GM18517 (cell line): ENCODE measurements around the gene DDX50.
"Not testable (repeated sequence)": the region's sequence is repeated elsewhere in the genome, so short reads cannot be mapped to it uniquely, and the experiment has no call there.

Experiments
- ATAC-seq: cut with Tn5 transposase; IDR thresholded peaks from one replicate; pipeline ENCODE4 v1.9.1; 2021; ENCODE audit warnings: mild to moderate bottlenecking, moderate library complexity; ENCODE audit not compliant: unreplicated experiment

Gene DDX50

DNA sequence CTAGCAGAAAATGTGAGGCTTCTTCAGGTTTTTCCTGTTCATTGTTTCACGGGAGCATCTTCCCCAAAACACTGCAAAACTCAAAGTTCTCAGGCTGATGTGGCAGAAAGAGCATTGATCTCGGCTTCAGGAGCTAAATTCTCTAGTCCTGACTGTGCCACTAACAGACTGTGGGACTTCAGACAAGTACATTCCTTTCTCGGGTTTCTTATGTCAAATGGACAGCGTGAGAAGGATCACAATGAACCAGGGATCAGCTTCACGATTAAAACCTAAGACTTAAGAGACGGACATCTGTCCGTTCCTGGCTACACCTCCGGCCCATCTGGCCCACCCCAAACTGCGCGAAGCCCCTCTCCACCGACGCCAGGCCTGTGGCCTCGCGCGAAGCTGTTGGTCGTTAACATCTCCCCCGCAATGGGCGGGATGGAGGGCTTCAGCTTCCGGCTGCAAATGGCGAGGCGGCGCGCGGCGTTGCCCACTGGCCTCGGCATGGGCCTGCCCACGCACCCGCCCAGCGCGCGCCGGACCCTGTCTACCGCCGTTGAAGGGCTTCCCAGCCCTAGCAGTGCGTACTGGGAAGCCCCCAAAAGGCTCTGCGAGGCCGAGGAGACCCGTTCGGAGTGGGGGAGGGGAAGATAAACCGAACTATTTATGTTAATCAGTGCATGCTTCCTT lies 549 bp upstream of the DDX50 start:
- no peak for ATAC-seq

DNA sequence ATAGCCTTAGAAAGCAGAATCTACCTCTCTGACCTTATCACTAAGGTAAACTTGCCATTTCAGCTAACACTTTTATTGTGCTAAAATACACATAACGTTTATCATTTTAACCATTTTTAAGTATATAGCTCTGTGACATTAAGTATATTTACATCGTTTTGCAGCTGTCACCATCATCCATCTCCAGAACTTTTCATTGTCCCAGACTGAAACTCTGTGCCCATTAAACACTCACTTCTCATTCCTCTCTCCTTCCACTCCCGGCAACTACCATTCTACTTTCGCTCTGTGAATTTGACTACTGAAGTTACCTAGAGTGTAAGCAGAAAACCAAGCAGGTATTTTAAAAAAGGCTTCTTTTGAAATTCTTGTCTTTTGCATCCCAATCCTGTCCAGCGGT lies 1.3 kb downstream of the DDX50 start:
- ATAC-seq, result no peak

DNA sequence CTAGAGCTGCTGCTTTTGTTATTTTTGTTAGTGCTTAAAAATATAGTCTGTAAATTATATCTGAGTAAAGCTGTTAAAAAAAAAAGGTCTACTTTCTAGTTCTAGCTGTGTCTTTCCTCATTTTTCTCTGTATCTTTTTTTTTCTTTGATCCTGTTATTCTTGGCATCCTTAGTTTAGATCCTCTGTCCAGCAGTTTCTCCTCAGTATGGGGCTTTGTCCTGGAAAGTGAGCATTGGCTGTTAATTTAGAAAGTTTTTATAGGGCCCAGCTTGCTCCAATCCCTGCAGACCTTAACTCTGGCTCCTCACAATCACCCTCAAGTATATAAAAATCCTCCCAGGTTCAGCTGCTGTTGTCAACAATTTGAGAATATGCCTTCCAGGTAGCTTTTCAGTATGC lies 23.5 kb downstream of the DDX50 start:
- ATAC-seq, result no peak

DNA sequence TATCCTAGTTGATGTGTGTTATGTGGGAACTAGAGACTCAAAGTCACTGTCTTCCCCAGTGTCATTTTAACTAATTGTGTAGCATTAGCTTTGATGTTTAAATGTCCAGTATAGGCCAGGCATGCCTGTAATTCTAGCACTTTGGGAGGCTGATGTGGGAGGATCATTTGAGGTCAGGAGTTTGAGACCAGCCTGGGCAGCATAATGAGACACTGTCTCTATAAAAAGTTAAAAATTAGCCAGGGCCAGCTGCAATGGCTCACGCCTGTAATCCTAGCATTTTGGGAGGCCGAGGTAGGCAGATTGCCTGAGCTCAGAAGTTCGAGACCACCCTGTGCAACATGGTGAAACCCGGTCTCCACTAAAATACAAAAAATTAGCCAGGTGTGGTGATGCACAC lies 24.4 kb downstream of the DDX50 start:
- no peak for ATAC-seq

DNA sequence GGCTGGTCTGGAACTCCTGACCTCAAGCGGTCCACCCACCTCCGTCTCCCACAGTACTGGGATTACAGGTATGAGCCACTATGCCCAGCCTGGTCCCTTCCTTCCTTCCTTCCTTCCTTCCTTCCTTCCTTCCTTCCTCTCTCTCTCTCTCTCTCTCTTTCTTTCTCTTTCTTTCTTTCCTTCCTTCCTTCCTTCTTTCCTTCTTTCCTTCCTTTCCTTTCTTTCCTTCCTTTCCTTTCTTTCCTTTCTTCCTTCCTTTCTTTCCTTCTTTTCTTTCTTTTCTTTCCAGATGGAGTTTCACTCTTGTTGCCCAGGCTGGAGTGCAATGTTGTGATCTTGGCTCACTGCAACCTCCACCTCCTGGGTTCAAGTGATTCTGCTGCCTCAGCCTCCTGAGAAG lies 28.0 kb downstream of the DDX50 start:
- ATAC-seq, result not testable (repeated sequence)

DNA sequence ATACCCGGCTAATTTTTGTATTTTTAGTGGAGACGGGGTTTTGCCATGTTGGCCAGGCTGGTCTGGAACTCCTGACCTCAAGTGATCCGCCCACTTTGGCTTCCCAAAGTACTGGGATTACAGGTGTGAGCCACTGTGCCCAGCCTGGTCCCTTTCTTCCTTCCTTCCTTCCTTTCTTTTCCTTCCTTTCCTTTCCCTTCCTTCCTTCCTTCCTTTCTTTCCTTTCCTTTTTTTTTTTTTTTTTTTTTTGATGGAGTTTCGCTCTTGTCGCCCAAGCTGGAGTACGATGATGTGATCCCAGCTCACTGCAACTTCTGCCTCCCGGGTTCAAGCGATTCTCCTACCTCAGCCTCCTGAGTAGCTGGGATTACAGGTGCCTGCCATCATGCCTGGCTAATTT lies 28.8 kb downstream of the DDX50 start:
- not testable (repeated sequence) for ATAC-seq

DNA sequence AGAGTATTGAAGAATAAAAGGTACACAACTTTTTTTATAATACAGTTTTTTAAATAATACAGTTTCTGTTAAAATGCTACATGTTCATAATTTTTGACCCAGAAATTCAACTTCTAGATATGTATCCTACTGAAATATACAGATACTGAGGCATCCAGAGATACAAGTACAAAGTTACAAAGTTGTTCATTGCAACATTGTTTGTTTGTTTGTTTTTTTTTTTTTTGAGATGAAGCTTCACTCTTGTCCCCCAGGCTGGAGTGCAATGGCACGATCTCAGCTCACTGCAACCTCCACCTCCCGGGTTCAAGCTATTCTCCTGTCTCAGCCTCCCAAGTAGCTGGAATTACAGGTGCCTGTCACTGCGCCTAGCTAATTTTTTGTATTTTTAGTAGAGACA lies 31.7 kb downstream of the DDX50 start:
- ATAC-seq, result not testable (repeated sequence)

DNA sequence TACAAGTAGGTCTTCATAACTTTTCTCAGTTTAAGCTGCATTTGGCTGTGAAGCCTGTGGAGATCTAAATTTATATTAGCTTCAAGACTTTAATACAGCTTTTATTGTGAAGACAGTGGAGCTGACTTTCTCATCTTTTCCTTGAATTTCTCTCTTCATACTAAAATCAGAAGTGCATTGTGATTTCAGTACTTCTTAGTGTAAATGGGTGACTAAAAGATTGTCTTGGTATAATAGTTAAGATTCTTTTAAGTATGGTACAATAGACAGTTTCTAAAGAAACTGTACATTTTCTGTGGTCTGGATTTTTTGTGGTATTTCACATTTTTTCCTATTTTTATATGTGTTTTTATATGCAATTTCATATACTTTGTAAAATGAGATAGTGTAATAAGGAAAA lies 33.9 kb downstream of the DDX50 start:
- ATAC-seq, result no peak

DNA sequence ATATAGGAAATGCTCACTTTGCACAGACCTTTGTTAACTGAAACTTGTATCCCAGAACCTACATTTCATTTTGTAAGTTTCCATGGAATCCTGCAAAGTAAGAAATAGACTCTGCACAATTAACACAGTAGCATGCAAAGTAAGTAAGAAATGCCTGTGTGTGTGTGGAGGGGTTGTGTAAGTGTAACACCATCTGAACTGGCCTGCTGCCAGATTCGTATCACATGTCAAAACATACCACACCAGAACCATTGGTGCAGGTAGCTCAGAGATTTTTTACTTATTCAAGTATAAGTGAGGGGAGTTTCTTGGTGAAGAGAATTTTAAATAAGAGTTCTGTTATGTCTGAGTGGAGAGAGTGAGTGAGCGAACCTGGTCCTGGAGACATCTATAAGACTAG lies 37.0 kb downstream of the DDX50 start:
- no peak for ATAC-seq

DNA sequence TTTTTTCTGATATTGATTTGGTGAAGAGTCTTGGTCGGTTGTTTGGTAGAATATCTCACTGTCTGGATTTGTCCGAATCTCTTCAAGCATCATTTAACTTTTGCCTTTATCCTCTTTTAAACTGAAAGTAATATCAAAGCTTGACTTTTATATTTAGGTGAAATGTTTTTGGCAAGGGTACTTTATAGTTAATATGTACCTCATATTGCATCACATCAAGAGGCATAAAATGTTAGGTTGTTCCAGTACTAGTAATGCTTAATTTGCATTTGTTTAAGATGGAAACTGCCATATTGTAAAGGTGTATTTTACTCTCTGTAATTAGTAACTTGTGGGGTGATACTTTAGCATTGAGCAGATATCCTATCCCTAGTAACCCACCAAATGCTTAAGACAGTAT lies 37.8 kb downstream of the DDX50 start:
- no peak for ATAC-seq

DNA sequence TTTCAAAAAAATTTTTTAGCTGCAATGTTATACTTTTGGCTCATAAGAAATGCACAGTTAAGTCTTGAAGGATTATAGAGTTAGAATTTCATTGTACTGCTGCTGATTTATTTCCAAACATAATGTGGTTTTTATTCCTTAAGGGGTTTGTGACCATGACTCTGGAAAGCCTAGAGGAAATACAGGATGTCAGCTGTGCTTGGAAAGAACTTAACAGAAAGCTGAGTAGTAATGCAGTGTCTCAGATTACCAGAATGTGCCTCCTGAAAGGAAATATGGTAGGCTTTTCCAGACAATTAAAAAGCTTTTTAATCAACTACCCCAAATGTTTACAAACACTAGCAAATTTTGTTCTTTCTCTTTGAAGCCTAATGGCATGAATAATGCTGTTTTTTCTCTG lies 39.8 kb downstream of the DDX50 start:
- not testable (repeated sequence) for ATAC-seq

DNA sequence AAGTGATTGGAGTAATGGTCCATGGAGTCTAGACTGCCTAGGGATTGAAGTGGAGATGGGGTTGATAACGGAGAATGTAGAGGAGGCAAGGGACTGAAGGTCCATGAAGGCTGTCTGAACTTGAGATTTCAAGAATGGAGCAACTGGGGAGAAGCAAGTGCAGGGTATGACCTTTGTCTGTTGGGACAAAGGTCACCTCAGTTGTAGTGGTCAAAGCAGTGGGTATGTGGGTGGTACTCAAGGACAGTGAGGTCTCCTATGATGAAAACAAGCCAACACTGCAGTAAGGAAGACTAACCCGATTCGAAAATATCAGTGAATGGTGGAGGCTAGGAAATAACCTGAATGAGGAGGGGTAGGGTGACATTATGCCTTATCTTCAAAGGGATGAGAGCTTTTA lies 49.5 kb downstream of the DDX50 start:
- no peak for ATAC-seq

DNA sequence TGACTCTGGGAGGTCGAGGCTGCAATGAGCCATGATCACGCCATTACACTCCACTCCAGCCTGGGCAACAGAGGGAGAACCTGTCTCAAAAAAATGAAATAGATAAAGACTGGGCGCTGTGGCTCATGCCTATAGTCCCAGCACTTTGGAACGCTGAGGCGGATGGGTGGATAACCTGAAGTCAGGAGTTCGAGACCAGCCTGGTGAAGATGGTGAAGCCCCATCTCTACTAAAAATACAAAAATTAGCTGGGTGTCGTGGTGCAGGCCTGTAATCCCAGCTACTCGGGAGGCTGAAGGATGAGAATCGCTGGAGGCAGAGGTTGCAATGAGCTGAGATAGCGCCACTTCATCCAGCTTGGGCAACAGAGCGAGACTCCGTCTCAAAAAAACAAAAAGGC lies 53.8 kb downstream of the DDX50 start:
- ATAC-seq, result no peak

DNA sequence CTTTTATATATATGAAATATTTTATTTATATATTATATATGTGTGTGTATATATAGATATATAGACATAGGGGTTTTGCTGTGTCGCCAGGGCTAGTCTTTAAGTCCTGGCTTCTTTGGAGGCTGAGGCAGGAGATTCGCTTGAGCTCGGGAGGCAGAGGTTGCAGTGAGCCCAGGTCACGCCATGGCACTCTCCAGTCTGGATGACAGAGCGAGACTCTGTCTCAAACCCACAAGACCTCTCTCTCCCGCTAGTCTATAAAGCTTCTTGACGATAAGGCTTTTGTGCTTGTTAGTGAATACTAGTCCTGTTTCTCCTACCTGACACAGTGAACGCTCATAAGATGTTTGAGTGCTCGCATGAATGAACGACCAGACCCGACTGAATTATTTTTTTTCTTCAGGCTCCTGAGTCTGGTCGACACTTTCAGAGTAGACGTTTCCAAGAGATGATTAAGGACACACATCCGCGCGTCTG lies 54.3 kb downstream of the DDX50 start:
- peak; percentile 6 for ATAC-seq

DNA sequence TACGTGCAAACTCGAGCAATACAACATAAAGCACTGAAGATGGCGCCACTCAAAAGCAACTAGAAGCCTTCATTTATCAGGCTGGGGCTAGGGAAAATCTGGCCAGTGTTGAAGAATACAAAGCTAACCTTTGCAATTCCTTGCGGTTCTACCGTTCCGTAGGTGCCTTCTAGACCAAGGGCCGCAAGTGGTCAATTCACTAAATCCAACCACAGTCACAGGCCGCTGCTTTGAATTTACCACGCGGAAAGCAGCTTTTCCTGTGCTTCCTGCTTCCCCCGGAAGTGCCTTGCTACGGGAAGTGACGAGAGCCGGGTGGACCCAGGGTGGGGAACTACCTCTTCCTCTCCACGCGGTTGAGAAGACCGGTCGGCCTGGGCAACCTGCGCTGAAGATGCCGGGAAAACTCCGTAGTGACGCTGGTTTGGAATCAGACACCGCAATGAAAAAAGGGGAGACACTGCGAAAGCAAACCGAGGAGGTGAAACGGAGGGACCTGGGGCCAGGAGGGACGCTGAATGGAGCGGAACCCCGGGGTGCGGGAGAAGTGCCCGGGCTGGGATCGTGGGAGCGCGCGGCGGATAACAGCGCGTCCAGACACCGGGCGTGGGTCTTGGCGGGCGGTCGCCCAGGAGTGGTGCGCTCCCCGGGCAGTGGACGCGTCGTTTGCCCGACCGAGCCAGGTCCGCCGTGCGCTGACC lies 54.9 kb downstream of the DDX50 start, which contains the start of gene DDX21:
TSS of gene DDX21 (plus strand) at position 339 of the 701 bp plus-strand sequence. CDS start at position 395, 56 bp downstream.
- ATAC-seq, result peak; percentile 79

DNA sequence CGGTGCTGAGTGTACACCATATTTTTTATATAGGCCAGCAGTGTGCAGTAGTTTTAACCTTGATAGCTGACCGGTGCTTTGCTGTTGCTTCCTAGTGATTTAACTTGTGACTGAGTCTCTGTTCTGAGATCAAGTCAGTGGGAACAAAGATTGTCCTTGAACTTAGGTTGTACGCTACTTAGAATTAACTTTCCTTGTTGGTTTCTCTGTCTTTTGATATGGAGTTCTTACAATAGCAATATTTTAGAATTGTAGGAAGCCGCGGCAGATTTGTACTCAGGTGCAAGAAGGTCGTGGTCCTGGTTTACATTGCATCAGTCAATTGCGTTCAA lies 56.1 kb downstream of the DDX50 start:
- ATAC-seq, result no peak

DNA sequence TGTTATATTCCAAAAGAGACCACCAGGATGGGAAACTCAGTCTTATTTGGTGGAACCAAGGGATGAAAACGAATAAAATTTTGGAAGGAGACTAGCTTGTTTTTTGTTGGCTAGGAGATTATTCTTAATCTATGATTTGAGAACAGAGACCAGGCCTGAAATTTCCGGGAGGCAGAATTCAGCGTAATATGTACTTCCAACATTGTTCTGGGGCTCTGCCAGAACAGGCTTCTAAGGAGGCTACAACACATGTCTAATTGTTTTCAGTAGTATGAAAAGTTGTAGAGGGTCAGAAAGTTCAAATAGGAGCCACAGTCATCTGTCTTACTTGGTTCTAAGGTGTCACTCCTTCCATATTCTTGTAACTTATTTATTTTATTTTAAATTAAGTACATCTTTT lies 56.5 kb downstream of the DDX50 start:
- ATAC-seq, result no peak

DNA sequence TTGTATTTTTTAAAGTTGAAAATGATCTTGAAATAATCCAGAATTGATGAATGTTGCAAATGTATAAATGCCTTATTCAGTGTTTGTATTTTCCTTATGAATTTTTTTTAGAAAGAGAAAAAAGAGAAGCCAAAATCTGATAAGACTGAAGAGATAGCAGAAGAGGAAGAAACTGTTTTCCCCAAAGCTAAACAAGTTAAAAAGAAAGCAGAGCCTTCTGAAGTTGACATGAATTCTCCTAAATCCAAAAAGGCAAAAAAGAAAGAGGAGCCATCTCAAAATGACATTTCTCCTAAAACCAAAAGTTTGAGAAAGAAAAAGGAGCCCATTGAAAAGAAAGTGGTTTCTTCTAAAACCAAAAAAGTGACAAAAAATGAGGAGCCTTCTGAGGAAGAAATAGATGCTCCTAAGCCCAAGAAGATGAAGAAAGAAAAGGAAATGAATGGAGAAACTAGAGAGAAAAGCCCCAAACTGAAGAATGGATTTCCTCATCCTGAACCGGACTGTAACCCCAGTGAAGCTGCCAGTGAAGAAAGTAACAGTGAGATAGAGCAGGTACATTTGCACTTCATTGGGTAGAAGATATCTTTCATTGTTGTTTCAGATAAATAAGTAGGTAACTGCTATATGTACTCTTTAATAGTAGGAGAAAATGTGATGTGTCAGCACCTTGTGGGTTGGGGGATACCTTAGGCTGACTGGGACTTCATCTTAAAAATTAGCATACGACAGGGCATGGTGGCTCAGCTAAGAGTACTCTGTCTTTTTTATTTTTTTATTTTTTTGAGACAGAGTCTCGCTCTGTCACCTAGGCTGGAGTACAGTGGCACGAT lies 58.8 kb downstream of the DDX50 start:
- no peak for ATAC-seq

DNA sequence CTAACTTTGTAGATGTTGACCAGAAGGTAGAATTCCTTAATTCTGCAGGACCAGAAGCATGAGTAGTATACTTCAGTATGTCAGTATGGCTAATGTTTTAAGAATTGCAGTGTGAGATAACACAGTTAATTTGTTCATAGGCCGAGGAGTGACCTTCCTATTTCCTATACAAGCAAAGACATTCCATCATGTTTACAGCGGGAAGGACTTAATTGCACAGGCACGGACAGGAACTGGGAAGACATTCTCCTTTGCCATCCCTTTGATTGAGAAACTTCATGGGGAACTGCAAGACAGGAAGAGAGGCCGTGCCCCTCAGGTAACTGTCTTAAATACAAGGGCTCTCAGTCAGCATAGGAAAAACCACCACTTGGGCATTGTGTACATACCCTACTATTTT lies 62.0 kb downstream of the DDX50 start:
- ATAC-seq, result no peak

DNA sequence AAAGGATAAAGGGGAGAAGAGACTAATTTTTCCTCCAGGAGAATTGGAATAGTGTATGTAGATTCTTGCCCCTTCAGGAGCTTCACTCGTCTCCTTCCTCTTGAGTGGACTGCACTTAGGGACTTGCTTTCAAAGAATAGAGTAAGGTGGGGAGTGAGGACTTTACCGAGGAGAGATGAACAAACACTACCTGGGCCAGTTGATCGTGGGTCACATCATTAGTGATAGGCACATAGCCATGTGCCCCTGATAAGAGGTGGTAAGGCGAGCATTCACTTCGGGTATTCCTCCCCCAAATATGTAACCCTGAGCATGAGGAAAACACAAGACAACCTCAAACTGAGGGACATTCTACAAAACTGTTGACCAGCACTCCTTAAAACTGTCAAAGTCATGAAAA lies 72.9 kb downstream of the DDX50 start:
- no peak for ATAC-seq

DNA sequence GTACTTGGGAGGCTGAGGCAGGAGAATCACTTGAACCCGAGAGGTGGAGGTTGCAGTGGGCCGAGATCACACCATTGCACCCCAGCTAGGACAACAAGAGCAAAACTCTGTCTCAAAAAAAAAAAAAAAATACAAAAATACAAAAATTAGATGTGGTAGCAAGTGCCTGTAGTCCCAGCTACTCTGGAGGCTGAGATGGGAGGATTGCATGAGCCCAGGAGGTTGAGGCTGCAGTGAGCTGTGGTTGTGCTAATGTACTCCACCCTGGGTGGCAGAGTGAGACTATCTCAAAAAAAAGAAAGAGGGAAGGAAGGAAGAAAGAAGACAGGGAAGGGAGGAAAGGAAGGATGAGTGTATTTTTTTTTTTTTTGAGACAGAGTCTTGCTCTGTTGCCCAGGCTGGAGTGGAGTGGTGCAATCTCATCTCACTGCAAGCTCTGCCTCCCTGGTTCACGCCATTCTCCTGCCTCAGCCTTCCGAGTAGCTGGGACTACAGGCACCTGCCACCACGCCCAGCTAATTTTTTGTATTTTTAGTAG lies 74.9 kb downstream of the DDX50 start:
- not testable (repeated sequence) for ATAC-seq
